ENCODE measurements around the gene PES1.
A peak's percentile ranks its signal among the peaks of the same experiment; 100 is the strongest.

Gene PES1

DNA sequence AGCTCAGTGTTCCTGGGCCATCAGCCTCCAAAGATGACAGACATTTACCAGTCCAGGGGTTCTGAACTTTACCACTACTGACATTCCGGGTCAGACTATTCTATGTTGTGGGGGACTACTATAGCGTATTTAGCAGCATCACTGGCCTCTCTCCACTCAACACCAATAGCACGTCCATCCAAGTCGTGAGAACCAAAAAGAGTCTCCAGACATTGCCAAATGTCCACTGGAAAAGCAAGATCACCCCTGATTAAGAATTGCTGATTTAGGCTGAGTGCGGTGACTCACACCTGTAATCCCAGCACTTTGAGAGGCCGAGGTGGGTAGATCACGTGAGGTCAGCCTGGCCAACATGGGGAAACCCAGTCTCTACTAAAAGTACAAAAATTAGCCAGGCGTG is 5.3 kb downstream of the PES1 start:
- Histone ChIP-seq H3K4me3 (ENCODE audit: low read length in 2 of 2) (no peak overlapping the region), H2AFZ (ENCODE audit: low read length) (no peak overlapping the region), H2BK15ac (ENCODE audit: low read length) (no peak overlapping the region), H3K23ac (ENCODE audit: low read depth, low read length, poor library complexity) (no peak overlapping the region), H3K18ac (ENCODE audit: low read length) (no peak overlapping the region), H3K14ac (ENCODE audit: low read length) (no peak overlapping the region), H3K36me3 (replicated peaks in 1 of 2; ENCODE audit: control insufficient read depth in 2 of 2, insufficient read depth in 2 of 2, low read length in 2 of 2) (peaks cover 56 to 81% of the 10 kb centered on the region in 2 donors), H3K4ac (ENCODE audit: low read length) (no peak overlapping the region), H3K9ac (ENCODE audit: low read depth, low read length, poor library complexity) (no peak overlapping the region), H3K4me2 (ENCODE audit: insufficient read depth, low read length, poor library complexity, severe bottlenecking) (no peak overlapping the region), H3K27ac (replicated peaks; ENCODE audit: low read length) (no peak overlapping the region), H2BK120ac (ENCODE audit: low read depth, low read length) (no peak overlapping the region), H2AK5ac (ENCODE audit: low read depth, low read length) (no peak overlapping the region), H2BK12ac (ENCODE audit: low read length) (no peak overlapping the region), H2BK5ac (ENCODE audit: low read length) (no peak overlapping the region), H4K8ac (ENCODE audit: low read depth, low read length) (no peak overlapping the region), H3K4me1 (ENCODE audit: control insufficient read depth in 2 of 2, insufficient read depth in 1 of 2, low read depth in 1 of 2, low read length in 2 of 2) (peaks cover 17 to 18% of the 10 kb centered on the region in 2 donors), H3K79me1 (ENCODE audit: low read depth, low read length) (peaks cover 5% of the 10 kb centered on the region), H4K91ac (ENCODE audit: low read depth, low read length, poor library complexity) (no peak overlapping the region), H3K27me3 (ENCODE audit: control insufficient read depth in 3 of 3, insufficient read depth in 3 of 3, low read depth in 1 of 3, low read length in 3 of 3) (no peaks in the 10 kb centered on the region), H3K9me3 (replicated peaks in 1 of 2; ENCODE audit: control insufficient read depth in 2 of 2, insufficient read depth in 1 of 2, low read depth in 1 of 2, low read length in 2 of 2) (no peaks in the 10 kb centered on the region)
- DNase-seq (ENCODE audit: low spot score): no peak
- no CpG with 5 or more reads among the region's 8 CpGs for WGBS, 2 donors (ENCODE audit: extremely low coverage in 2 of 2, insufficient read length in 2 of 2, insufficient replicate concordance in 1 of 2)

DNA sequence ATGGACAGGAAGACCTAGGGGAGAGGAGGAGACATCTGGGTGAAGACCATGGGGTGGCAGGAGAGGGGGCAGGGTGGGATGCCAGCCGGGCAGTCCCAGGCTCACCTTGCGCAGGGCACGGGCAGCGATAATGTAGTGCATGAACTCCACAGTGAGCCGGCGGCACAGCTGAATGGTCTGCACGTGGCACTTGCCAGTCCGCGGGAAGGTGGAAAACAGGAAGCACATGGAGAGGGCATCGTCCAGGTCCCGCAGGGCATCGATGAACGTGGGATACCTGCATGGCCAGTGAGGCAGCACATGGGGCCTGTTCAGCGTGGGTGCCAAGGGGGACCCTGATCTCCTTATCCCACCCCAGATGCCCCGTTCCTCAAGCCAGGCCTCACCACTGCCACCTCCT is 7.3 kb downstream of the PES1 start:
- H4K91ac ChIP-seq (ENCODE audit: low read depth, low read length, poor library complexity): no peak overlapping the region
- no peak overlapping the region for H2BK5ac ChIP-seq (ENCODE audit: low read length)
- no peak overlapping the region for H3K4me2 ChIP-seq (ENCODE audit: insufficient read depth, low read length, poor library complexity, severe bottlenecking)
- H3K4me1 ChIP-seq (ENCODE audit: control insufficient read depth in 2 of 2, insufficient read depth in 1 of 2, low read depth in 1 of 2, low read length in 2 of 2): peaks cover 8 to 10% of the 10 kb centered on the region in 2 donors
- H3K27ac ChIP-seq (replicated peaks; ENCODE audit: low read length): no peak overlapping the region
- no peak overlapping the region for H2AFZ ChIP-seq (ENCODE audit: low read length)
- peak overlapping the region in 1 of 2 donors; percentile 19 for H3K4me3 ChIP-seq (ENCODE audit: low read length in 2 of 2)
- no CpG with 5 or more reads among the region's 15 CpGs for WGBS, 2 donors (ENCODE audit: extremely low coverage in 2 of 2, insufficient read length in 2 of 2, insufficient replicate concordance in 1 of 2)
- no peak overlapping the region for H3K14ac ChIP-seq (ENCODE audit: low read length)
- no peak overlapping the region for H2AK5ac ChIP-seq (ENCODE audit: low read depth, low read length)
- H3K27me3 ChIP-seq (ENCODE audit: control insufficient read depth in 3 of 3, insufficient read depth in 3 of 3, low read depth in 1 of 3, low read length in 3 of 3): no peaks in the 10 kb centered on the region
- H3K23ac ChIP-seq (ENCODE audit: low read depth, low read length, poor library complexity): peak overlapping the region; percentile 67
- no peak overlapping the region for H2BK12ac ChIP-seq (ENCODE audit: low read length)
- peaks cover 5% of the 10 kb centered on the region for H3K79me1 ChIP-seq (ENCODE audit: low read depth, low read length)
- no peak overlapping the region for H3K4ac ChIP-seq (ENCODE audit: low read length)
- H3K36me3 ChIP-seq (replicated peaks in 1 of 2; ENCODE audit: control insufficient read depth in 2 of 2, insufficient read depth in 2 of 2, low read length in 2 of 2): peaks cover 75 to 99% of the 10 kb centered on the region in 2 donors
- peak overlapping the region; percentile 34 for H3K9ac ChIP-seq (ENCODE audit: low read depth, low read length, poor library complexity)
- no peak overlapping the region for H2BK15ac ChIP-seq (ENCODE audit: low read length)
- no peak overlapping the region for H2BK120ac ChIP-seq (ENCODE audit: low read depth, low read length)
- H3K9me3 ChIP-seq (replicated peaks in 1 of 2; ENCODE audit: control insufficient read depth in 2 of 2, insufficient read depth in 1 of 2, low read depth in 1 of 2, low read length in 2 of 2): no peaks in the 10 kb centered on the region
- H3K18ac ChIP-seq (ENCODE audit: low read length): no peak overlapping the region
- no peak overlapping the region for H4K8ac ChIP-seq (ENCODE audit: low read depth, low read length)
- no peak for DNase-seq (ENCODE audit: low spot score)

DNA sequence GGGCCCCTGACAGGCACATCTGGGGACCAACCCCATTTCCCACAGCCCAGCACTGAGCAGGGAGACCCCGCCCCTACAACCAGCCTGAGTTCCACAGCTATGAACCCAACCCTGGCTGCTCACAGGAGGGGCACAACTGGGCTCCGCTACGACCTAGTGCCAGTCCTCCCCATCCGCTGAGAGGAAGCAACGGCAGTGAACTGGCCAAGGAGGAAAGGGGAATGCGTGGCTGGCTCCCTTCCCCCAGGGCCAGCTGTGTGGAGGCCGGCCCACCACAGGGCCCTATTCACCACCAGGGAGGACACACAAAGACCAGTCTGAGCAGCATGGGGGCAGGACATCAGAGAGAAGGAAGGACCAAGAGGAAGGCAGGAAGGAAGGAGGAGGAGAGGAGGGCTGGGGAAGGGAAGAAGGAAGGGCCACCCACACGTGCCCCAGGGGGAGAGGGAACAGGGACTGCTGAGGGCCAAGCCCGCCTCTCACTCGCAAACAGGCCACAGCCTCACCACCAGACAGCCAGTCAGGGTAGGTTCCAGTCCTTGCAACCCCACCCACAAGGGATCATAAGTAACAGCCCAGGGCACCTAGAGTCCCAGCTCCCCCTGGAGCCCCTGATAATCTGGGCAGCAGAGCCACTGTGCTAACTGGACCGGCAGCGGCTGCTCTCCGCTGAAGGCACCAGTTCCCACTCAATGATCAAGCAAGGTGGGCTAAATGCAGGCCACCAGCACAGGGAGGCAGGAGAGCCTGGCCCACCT is 8.7 kb downstream of the PES1 start:
- Histone ChIP-seq H3K36me3 (replicated peaks in 1 of 2; ENCODE audit: control insufficient read depth in 2 of 2, insufficient read depth in 2 of 2, low read length in 2 of 2) (peaks cover 79 to 99% of the 10 kb centered on the region in 2 donors), H3K4ac (ENCODE audit: low read length) (no peak overlapping the region), H3K18ac (ENCODE audit: low read length) (peak overlapping the region; percentile 59), H2AFZ (ENCODE audit: low read length) (no peak overlapping the region), H4K8ac (ENCODE audit: low read depth, low read length) (no peak overlapping the region), H3K79me1 (ENCODE audit: low read depth, low read length) (peaks cover 3% of the 10 kb centered on the region), H3K4me3 (ENCODE audit: low read length in 2 of 2) (no peak overlapping the region), H3K23ac (ENCODE audit: low read depth, low read length, poor library complexity) (no peak overlapping the region), H2BK120ac (ENCODE audit: low read depth, low read length) (no peak overlapping the region), H4K91ac (ENCODE audit: low read depth, low read length, poor library complexity) (no peak overlapping the region), H3K27me3 (ENCODE audit: control insufficient read depth in 3 of 3, insufficient read depth in 3 of 3, low read depth in 1 of 3, low read length in 3 of 3) (no peaks in the 10 kb centered on the region), H3K4me2 (ENCODE audit: insufficient read depth, low read length, poor library complexity, severe bottlenecking) (peak overlapping the region; percentile 31), H3K9ac (ENCODE audit: low read depth, low read length, poor library complexity) (peak overlapping the region; percentile 17), H3K9me3 (replicated peaks in 1 of 2; ENCODE audit: control insufficient read depth in 2 of 2, insufficient read depth in 1 of 2, low read depth in 1 of 2, low read length in 2 of 2) (no peaks in the 10 kb centered on the region), H2BK15ac (ENCODE audit: low read length) (no peak overlapping the region), H2BK5ac (ENCODE audit: low read length) (peak overlapping the region; percentile 48), H3K14ac (ENCODE audit: low read length) (no peak overlapping the region), H3K27ac (replicated peaks; ENCODE audit: low read length) (peak overlapping the region; percentile 47), H2BK12ac (ENCODE audit: low read length) (peak overlapping the region; percentile 1), H2AK5ac (ENCODE audit: low read depth, low read length) (peak overlapping the region; percentile 60), H3K4me1 (ENCODE audit: control insufficient read depth in 2 of 2, insufficient read depth in 1 of 2, low read depth in 1 of 2, low read length in 2 of 2) (peaks cover 8 to 10% of the 10 kb centered on the region in 2 donors)
- WGBS, 2 donors (ENCODE audit: extremely low coverage in 2 of 2, insufficient read length in 2 of 2, insufficient replicate concordance in 1 of 2): no CpG with 5 or more reads among the region's 13 CpGs
- no peak for DNase-seq (ENCODE audit: low spot score)

DNA sequence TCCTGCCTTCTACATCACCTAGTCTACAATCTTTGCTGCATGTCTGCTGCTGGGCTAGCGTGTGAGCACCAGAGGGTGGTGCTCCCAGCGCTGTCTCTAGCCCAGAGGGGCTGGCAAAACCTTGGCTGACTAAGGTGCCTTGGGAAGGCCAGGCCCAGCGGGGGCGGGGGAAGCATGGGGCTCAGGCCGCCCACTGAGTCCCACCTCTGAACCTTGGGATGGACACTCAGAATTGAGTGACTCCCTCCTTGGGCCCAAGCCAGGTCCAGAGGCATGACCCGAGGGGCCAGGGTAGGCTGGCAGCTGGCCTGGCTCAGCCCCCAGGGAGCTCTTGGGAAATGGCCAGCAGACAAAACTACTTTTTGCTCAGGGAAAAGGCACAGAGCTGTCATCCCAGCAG is 9.7 kb downstream of the PES1 start:
- no peak overlapping the region for H2AFZ ChIP-seq (ENCODE audit: low read length)
- WGBS, 2 donors (ENCODE audit: extremely low coverage in 2 of 2, insufficient read length in 2 of 2, insufficient replicate concordance in 1 of 2): no CpG with 5 or more reads among the region's 6 CpGs
- H3K23ac ChIP-seq (ENCODE audit: low read depth, low read length, poor library complexity): no peak overlapping the region
- H3K4me1 ChIP-seq (ENCODE audit: control insufficient read depth in 2 of 2, insufficient read depth in 1 of 2, low read depth in 1 of 2, low read length in 2 of 2): peaks cover 8 to 10% of the 10 kb centered on the region in 2 donors
- H3K18ac ChIP-seq (ENCODE audit: low read length): no peak overlapping the region
- peaks cover 78 to 99% of the 10 kb centered on the region in 2 donors for H3K36me3 ChIP-seq (replicated peaks in 1 of 2; ENCODE audit: control insufficient read depth in 2 of 2, insufficient read depth in 2 of 2, low read length in 2 of 2)
- peaks cover 3% of the 10 kb centered on the region for H3K79me1 ChIP-seq (ENCODE audit: low read depth, low read length)
- H3K9ac ChIP-seq (ENCODE audit: low read depth, low read length, poor library complexity): peak overlapping the region; percentile 9
- no peak overlapping the region for H3K4me2 ChIP-seq (ENCODE audit: insufficient read depth, low read length, poor library complexity, severe bottlenecking)
- H3K4ac ChIP-seq (ENCODE audit: low read length): no peak overlapping the region
- no peak overlapping the region for H2BK15ac ChIP-seq (ENCODE audit: low read length)
- no peak overlapping the region for H2AK5ac ChIP-seq (ENCODE audit: low read depth, low read length)
- no peaks in the 10 kb centered on the region for H3K27me3 ChIP-seq (ENCODE audit: control insufficient read depth in 3 of 3, insufficient read depth in 3 of 3, low read depth in 1 of 3, low read length in 3 of 3)
- H3K4me3 ChIP-seq (ENCODE audit: low read length in 2 of 2): no peak overlapping the region
- no peak overlapping the region for H3K27ac ChIP-seq (replicated peaks; ENCODE audit: low read length)
- H3K9me3 ChIP-seq (replicated peaks in 1 of 2; ENCODE audit: control insufficient read depth in 2 of 2, insufficient read depth in 1 of 2, low read depth in 1 of 2, low read length in 2 of 2): no peaks in the 10 kb centered on the region
- H2BK120ac ChIP-seq (ENCODE audit: low read depth, low read length): no peak overlapping the region
- no peak for DNase-seq (ENCODE audit: low spot score)
- H2BK5ac ChIP-seq (ENCODE audit: low read length): peak overlapping the region; percentile 48
- H2BK12ac ChIP-seq (ENCODE audit: low read length): peak overlapping the region; percentile 49
- H3K14ac ChIP-seq (ENCODE audit: low read length): no peak overlapping the region
- H4K8ac ChIP-seq (ENCODE audit: low read depth, low read length): no peak overlapping the region
- no peak overlapping the region for H4K91ac ChIP-seq (ENCODE audit: low read depth, low read length, poor library complexity)
